Parathyroid adenoma (tissue), 2 donors: ENCODE data around the gene CACNG1.

ENCODE experiments used
- H2AFZ ChIP-seq: fragments of 300-600 bp; sonication (generic); one replicate; pipeline ENCODE4 v1.7.0; 2017; ENCODE audit warnings: antibody characterized with exemption, mild to moderate bottlenecking
- H3K27ac ChIP-seq: fragments of 300-600 bp; sonication (generic); one replicate; pipeline ENCODE4 v1.7.0; 2017
- H3K27me3 ChIP-seq: fragments of 300-600 bp; sonication (generic); one replicate; pipeline ENCODE4 v1.7.0; 2017; ENCODE audit warnings: low read length; ENCODE audit not compliant: control insufficient read depth, insufficient read depth
- H3K36me3 ChIP-seq: fragments of 300-600 bp; sonication (generic); one replicate; pipeline ENCODE4 v1.7.0; 2017; ENCODE audit warnings: low read length; ENCODE audit not compliant: control insufficient read depth, insufficient read depth
- H3K4me1 ChIP-seq: fragments of 300-600 bp; sonication (generic); one replicate; pipeline ENCODE4 v1.7.0; 2017; ENCODE audit warnings: control low read depth
- H3K4me2 ChIP-seq: fragments of 300-600 bp; sonication (generic); one replicate; pipeline ENCODE4 v1.7.0; 2017; ENCODE audit warnings: low read length
- H3K4me3 ChIP-seq: fragments of 300-600 bp; sonication (generic); one replicate; pipeline ENCODE4 v1.7.0; 2017; ENCODE audit warnings: low read depth, low read length
- H3K79me2 ChIP-seq: fragments of 300-600 bp; sonication (generic); one replicate; pipeline ENCODE4 v1.7.0; 2017; ENCODE audit warnings: control low read depth
- H3K9ac ChIP-seq: fragments of 300-600 bp; sonication (generic); one replicate; pipeline ENCODE4 v1.7.0; 2017; ENCODE audit warnings: mild to moderate bottlenecking
- H3K9me3 ChIP-seq: fragments of 300-600 bp; sonication (generic); one replicate; pipeline ENCODE4 v1.7.0; 2017; ENCODE audit warnings: low read length; ENCODE audit not compliant: control insufficient read depth
- TF ChIP-seq, protein P1 (sequence below): fragments of 300-600 bp; sonication (generic); IDR thresholded peaks from one replicate; pipeline ENCODE4 v1.7.0; 2017; ENCODE audit warnings: antibody characterized with exemption, mild to moderate bottlenecking
- donor health status: primary hyperparathyroidism.

CACNG1 gene

DNA sequence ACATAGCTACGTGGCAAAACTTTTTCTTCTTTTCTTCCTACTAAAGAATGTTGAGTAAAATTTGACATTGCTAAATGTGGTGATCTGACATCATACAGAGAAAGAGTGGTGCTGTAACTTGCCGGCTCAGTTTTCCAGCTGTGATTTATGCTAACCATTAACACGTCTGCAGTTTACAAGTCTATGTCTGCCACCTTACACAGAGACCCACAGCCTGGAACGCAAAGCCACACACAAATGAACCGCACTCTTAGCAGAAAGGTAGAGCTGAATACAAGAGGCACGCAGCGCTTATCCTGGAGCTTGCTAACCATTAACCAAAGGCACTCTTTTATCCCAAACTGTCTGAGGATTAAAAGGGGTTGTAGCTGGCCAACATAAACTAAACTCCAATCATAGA is 31.9 kb downstream of the CACNG1 start:
- Histone ChIP-seq H3K4me1 (no peaks in the 10 kb centered on the region), H3K27me3 (no peaks in the 10 kb centered on the region), H3K79me2 (no peaks in the 10 kb centered on the region), H2AFZ (no peak overlapping the region), H3K4me2 (no peak overlapping the region), H3K9ac (no peak overlapping the region), H3K36me3 (no peaks in the 10 kb centered on the region), H3K4me3 (no peak overlapping the region), H3K27ac (no peak overlapping the region), H3K9me3 (no peaks in the 10 kb centered on the region)
- TF ChIP-seq, protein P1, sequence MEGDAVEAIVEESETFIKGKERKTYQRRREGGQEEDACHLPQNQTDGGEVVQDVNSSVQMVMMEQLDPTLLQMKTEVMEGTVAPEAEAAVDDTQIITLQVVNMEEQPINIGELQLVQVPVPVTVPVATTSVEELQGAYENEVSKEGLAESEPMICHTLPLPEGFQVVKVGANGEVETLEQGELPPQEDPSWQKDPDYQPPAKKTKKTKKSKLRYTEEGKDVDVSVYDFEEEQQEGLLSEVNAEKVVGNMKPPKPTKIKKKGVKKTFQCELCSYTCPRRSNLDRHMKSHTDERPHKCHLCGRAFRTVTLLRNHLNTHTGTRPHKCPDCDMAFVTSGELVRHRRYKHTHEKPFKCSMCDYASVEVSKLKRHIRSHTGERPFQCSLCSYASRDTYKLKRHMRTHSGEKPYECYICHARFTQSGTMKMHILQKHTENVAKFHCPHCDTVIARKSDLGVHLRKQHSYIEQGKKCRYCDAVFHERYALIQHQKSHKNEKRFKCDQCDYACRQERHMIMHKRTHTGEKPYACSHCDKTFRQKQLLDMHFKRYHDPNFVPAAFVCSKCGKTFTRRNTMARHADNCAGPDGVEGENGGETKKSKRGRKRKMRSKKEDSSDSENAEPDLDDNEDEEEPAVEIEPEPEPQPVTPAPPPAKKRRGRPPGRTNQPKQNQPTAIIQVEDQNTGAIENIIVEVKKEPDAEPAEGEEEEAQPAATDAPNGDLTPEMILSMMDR: no peak

DNA sequence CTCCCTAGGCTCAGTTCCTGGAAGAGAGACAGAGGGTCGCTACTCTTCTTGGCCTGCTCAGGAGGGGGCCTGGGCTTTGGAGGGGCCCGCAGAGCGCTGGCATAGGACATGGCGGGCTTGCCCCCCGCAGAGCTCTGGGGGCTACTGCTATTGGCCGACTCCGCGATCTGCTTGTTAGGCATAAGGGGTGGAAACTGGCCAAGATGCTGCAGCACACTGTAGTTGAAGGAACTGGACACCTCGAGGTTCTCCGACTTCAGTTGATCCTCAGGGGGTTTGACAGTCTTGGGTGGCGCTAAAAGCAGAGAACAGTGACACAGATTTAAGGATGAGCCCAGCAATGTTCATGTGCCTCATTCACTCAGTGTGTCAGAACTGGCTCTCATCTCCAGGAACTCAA is 33.9 kb downstream of the CACNG1 start:
- no peak overlapping the region for H3K4me2 ChIP-seq
- H3K4me3 ChIP-seq: no peak overlapping the region
- TF ChIP-seq, protein P1: no peak
- H3K79me2 ChIP-seq: no peaks in the 10 kb centered on the region
- H2AFZ ChIP-seq: no peak overlapping the region
- H3K27me3 ChIP-seq: no peaks in the 10 kb centered on the region
- no peak overlapping the region for H3K27ac ChIP-seq
- H3K36me3 ChIP-seq: no peaks in the 10 kb centered on the region
- H3K4me1 ChIP-seq: no peaks in the 10 kb centered on the region
- H3K9me3 ChIP-seq: no peaks in the 10 kb centered on the region
- H3K9ac ChIP-seq: no peak overlapping the region

DNA sequence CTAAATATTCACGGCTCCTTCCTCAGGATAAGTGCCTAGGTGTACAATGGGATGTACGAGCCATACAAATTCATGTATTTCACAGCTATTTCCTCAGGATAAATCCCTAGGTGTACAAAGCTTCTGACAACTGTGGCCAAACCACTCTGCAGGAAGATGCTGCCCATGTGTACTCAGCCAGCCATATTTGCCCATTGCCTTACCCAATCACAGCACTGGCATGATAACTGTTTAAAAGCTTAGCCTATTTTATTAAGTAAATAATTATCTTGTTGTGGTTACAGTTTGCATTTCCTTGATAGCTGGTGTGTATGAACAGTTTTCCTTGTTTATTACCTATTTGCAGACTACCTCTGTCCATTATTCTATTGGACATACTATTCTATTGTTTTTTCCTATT is 35.1 kb downstream of the CACNG1 start:
- no peaks in the 10 kb centered on the region for H3K9me3 ChIP-seq
- H3K4me2 ChIP-seq: no peak overlapping the region
- no peak overlapping the region for H2AFZ ChIP-seq
- no peaks in the 10 kb centered on the region for H3K4me1 ChIP-seq
- no peaks in the 10 kb centered on the region for H3K79me2 ChIP-seq
- TF ChIP-seq, protein P1: no peak
- no peaks in the 10 kb centered on the region for H3K27me3 ChIP-seq
- no peak overlapping the region for H3K27ac ChIP-seq
- H3K36me3 ChIP-seq: no peaks in the 10 kb centered on the region
- H3K4me3 ChIP-seq: no peak overlapping the region
- no peak overlapping the region for H3K9ac ChIP-seq

DNA sequence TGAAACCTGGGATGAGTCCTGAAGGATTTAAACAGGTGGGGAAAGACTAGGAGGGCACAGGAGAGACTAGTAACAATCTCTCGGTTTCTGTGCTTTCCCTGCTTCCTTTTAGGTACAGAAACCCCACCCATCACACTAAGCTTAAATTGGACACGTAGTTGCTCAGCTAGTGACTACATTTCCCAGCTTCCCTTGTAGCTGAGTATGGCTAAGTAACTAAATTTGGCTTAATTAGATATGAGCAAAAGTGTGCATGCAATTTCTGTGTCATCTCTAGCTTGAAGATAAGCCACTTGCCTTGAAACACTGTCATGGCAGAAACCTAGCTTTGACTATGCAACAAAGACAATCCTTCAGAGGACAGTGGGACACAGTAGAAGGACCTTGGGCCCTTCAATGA is 36.5 kb downstream of the CACNG1 start:
- Histone ChIP-seq H3K27me3 (no peaks in the 10 kb centered on the region), H3K9me3 (no peaks in the 10 kb centered on the region), H3K27ac (no peak overlapping the region), H3K4me1 (no peaks in the 10 kb centered on the region), H3K9ac (no peak overlapping the region), H3K79me2 (peaks cover 3% of the 10 kb centered on the region), H3K4me3 (no peak overlapping the region), H3K36me3 (no peaks in the 10 kb centered on the region), H2AFZ (no peak overlapping the region), H3K4me2 (no peak overlapping the region)
- TF ChIP-seq, protein P1: no peak

DNA sequence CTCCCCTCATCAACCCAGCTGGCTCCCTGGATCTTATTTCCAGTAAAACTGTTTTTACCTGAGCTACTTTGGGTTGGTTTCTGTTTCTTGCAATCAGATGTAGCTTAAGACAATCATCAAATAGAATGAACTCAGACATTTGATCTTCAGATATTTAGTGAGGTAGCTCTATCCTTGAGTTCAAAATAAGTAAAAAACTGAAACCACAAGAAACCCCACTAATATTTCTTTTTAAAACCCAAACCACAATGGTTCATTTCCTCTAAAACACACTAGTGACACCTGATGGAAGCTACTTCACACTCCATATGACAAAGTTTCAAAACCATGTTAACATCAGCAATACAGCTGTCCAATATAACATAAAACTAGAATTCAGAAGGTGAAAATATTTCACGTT is 37.8 kb downstream of the CACNG1 start:
- Histone ChIP-seq H3K27ac (no peak overlapping the region), H3K9ac (no peak overlapping the region), H3K4me1 (no peaks in the 10 kb centered on the region), H3K4me2 (no peak overlapping the region), H3K79me2 (peaks cover 3% of the 10 kb centered on the region), H3K9me3 (no peaks in the 10 kb centered on the region), H3K27me3 (no peaks in the 10 kb centered on the region), H3K4me3 (no peak overlapping the region), H3K36me3 (no peaks in the 10 kb centered on the region), H2AFZ (no peak overlapping the region)
- TF ChIP-seq, protein P1: no peak
